Astrocyte (in vitro differentiated cells and primary cell): ENCODE data around the gene PSME1. TPM values are rescaled to one million over a fixed set of nuclear protein-coding genes. Genes with fewer than 3 reads are reported as not detected.

Experiments
- DNase-seq: peaks from one replicate; pipeline ENCODE4 v3.0.0-alpha.2; 2010; ENCODE audit warnings: low read depth
- FAIRE-seq: peaks from 2 replicates; lab custom pipeline; 2011; peaks lifted over from hg19 to GRCh38; lab: Jason Lieb, UNC
- H2AFZ ChIP-seq: 2 replicates; pipeline ENCODE4 v1.6.0; 2012; ENCODE audit warnings: low read depth, low read length, inconsistent platforms
- H3K27ac ChIP-seq: 2 replicates; pipeline ENCODE4 v1.5.1; 2011; ENCODE audit warnings: low read depth, low read length, inconsistent platforms
- H3K27me3 ChIP-seq: 2 replicates; pipeline ENCODE4 v1.6.0; 2011; ENCODE audit warnings: low read length, inconsistent platforms; ENCODE audit not compliant: insufficient read depth
- H3K36me3 ChIP-seq: 2 replicates; pipeline ENCODE4 v1.5.1; 2011; ENCODE audit warnings: low read length, inconsistent platforms; ENCODE audit not compliant: insufficient read depth
- H3K4me1 ChIP-seq: 2 replicates; pipeline ENCODE4 v1.5.1; 2011; ENCODE audit warnings: low read length, inconsistent platforms; ENCODE audit not compliant: insufficient read depth
- H3K4me2 ChIP-seq: 2 replicates; pipeline ENCODE4 v1.6.0; 2012; ENCODE audit warnings: low read length, inconsistent platforms
- H3K4me3 ChIP-seq: 2 replicates; pipeline ENCODE4 v1.5.1; 2011; ENCODE audit warnings: low read depth, mild to moderate bottlenecking, low read length, inconsistent platforms; ENCODE audit not compliant: insufficient read depth
- H3K79me2 ChIP-seq: 2 replicates; pipeline ENCODE4 v1.6.0; 2012; ENCODE audit warnings: mild to moderate bottlenecking, low read length, inconsistent platforms; ENCODE audit not compliant: insufficient read depth
- H3K9ac ChIP-seq: 2 replicates; pipeline ENCODE4 v1.6.0; 2012; ENCODE audit warnings: mild to moderate bottlenecking, low read length, inconsistent platforms
- H3K9me3 ChIP-seq: 2 replicates; pipeline ENCODE4 v1.5.1; 2012; ENCODE audit warnings: low read depth, mild to moderate bottlenecking, low read length, inconsistent platforms; ENCODE audit not compliant: insufficient read depth
- H4K20me1 ChIP-seq: 2 replicates; pipeline ENCODE4 v1.6.0; 2012; ENCODE audit warnings: low read length, inconsistent platforms; ENCODE audit not compliant: insufficient read depth
- H3K27ac Mint-ChIP-seq: one replicate; pipeline ENCODE4 v1.8.0; 2021; ENCODE audit warnings: mild to moderate bottlenecking, mixed read lengths; ENCODE audit not compliant: unreplicated experiment
- H3K27me3 Mint-ChIP-seq: one replicate; pipeline ENCODE4 v1.8.0; 2021; ENCODE audit warnings: low read depth, mixed read lengths; ENCODE audit not compliant: unreplicated experiment
- H3K36me3 Mint-ChIP-seq: one replicate; pipeline ENCODE4 v1.8.0; 2021; ENCODE audit warnings: low read depth, mixed read lengths; ENCODE audit not compliant: unreplicated experiment
- H3K4me1 Mint-ChIP-seq: one replicate; pipeline ENCODE4 v1.8.0; 2021; ENCODE audit warnings: low read depth, mixed read lengths; ENCODE audit not compliant: unreplicated experiment
- H3K4me3 Mint-ChIP-seq: one replicate; pipeline ENCODE4 v1.8.0; 2021; ENCODE audit warnings: mild to moderate bottlenecking, moderate library complexity, mixed read lengths; ENCODE audit not compliant: unreplicated experiment
- H3K9me3 Mint-ChIP-seq: one replicate; pipeline ENCODE4 v1.8.0; 2021; ENCODE audit warnings: mild to moderate bottlenecking, mixed read lengths; ENCODE audit not compliant: unreplicated experiment
- CTCF ChIP-seq: IDR thresholded peaks from 2 replicates; pipeline ENCODE4 v1.5.1; 2011; ENCODE audit warnings: low read depth, mild to moderate bottlenecking, inconsistent platforms, low read length, moderate library complexity; ENCODE audit not compliant: insufficient read depth
- EZH2 ChIP-seq: IDR thresholded peaks from 2 replicates; pipeline ENCODE4 v1.6.1; 2012; ENCODE audit warnings: mild to moderate bottlenecking, low read length, inconsistent platforms; ENCODE audit not compliant: insufficient read depth
- total RNA-seq: library from RNA; stranded (reverse); gene quantifications from 2 replicates; pipeline ENCODE4 v1.2.1, GENCODE V29; 2021

PSME1 gene
- total RNA-seq, 1 donor from 2014 or later, result 122 TPM

GRCh38 chr14:24092505-24093206, 43.3 kb upstream of the PSME1 start:
- Histone ChIP-seq H3K4me2 (no peak overlapping the region), H3K9ac (no peak overlapping the region), H3K27me3 (no peaks in the 10 kb centered on the region), H3K9me3 (no peaks in the 10 kb centered on the region), H3K4me1 (peaks cover 6% of the 10 kb centered on the region), H3K4me3 (no peak overlapping the region), H3K36me3 (no peaks in the 10 kb centered on the region), H4K20me1 (no peaks in the 10 kb centered on the region), H3K79me2 (no peaks in the 10 kb centered on the region), H2AFZ (no peak overlapping the region), H3K27ac (no peak overlapping the region)
- DNase-seq (no peak), FAIRE-seq (no peak)
- TF ChIP-seq EZH2, result no peak
- TF ChIP-seq CTCF, result no peak
- H3K9me3 Mint-ChIP-seq, result no peaks in the 10 kb centered on the region
- peak overlapping the region; percentile 91 for H3K27ac Mint-ChIP-seq
- H3K27me3 Mint-ChIP-seq, result peaks cover 4% of the 10 kb centered on the region
- H3K36me3 Mint-ChIP-seq, result peaks cover 6% of the 10 kb centered on the region
- peak overlapping the region; percentile 93 for H3K4me3 Mint-ChIP-seq
- peaks cover 15% of the 10 kb centered on the region for H3K4me1 Mint-ChIP-seq

GRCh38 chr14:24093207-24093900, 42.6 kb upstream of the PSME1 start:
- FAIRE-seq, result no peak
- Histone ChIP-seq H3K36me3 (no peaks in the 10 kb centered on the region), H3K9me3 (no peaks in the 10 kb centered on the region), H3K27ac (no peak overlapping the region), H2AFZ (peak overlapping the region; percentile 95), H3K9ac (peak overlapping the region; percentile 81), H3K4me2 (peak overlapping the region; percentile 94), H3K4me1 (peaks cover 6% of the 10 kb centered on the region), H3K79me2 (no peaks in the 10 kb centered on the region), H3K4me3 (peak overlapping the region; percentile 60), H4K20me1 (no peaks in the 10 kb centered on the region), H3K27me3 (no peaks in the 10 kb centered on the region)
- Mint-ChIP-seq H3K27ac (peak overlapping the region; percentile 91), H3K9me3 (no peaks in the 10 kb centered on the region), H3K27me3 (peaks cover 4% of the 10 kb centered on the region), H3K4me1 (peaks cover 15% of the 10 kb centered on the region), H3K36me3 (peaks cover 6% of the 10 kb centered on the region), H3K4me3 (peak overlapping the region; percentile 93)
- DNase-seq, result no peak
- TF ChIP-seq CTCF, result no peak
- no peak for TF ChIP-seq EZH2
